ENCODE measurements around the gene HEXIM2. TPM values are rescaled to one million over a fixed set of nuclear protein-coding genes. Genes with fewer than 3 reads are reported as not detected.

The HEXIM2 gene
- total and polyA plus RNA-seq, 2 of the 13 experiments (the other 11 are each of a cell fraction or from before 2014, with no cell fraction given): 27.1 to 32.4 TPM

GRCh38 chr17:45149037-45149668 lies 12.5 kb upstream of the HEXIM2 start (continued):
- TF ChIP-seq ZBTB34 (CRISPR knock-in tag; IDR thresholded peaks at IDR 0.05) (peak; percentile 14; the same call in 1 of the 2 replicates), ARNTL (CRISPR knock-in tag; IDR thresholded peaks at IDR 0.05) (no peak), ATF5 (CRISPR knock-in tag; IDR thresholded peaks at IDR 0.05; ENCODE audit: low read depth) (no peak), CSRNP2 (CRISPR knock-in tag; conservative IDR thresholded peaks at IDR 0.05; ENCODE audit: low read depth) (0 out of 2 replicates have a peak, but pooled peaks have one; percentile 53), MLLT10 (CRISPR knock-in tag; IDR thresholded peaks at IDR 0.05) (no peak), GATAD1 (CRISPR knock-in tag; IDR thresholded peaks at IDR 0.05) (0 out of 2 replicates have a peak, but pooled peaks have one; percentile 16), MAFK (conservative IDR thresholded peaks at IDR 0.05 in 1 of 2, IDR thresholded peaks at IDR 0.05 in 1 of 2; ENCODE audit: low read length in 2 of 2) (no peak), TCF7 (IDR thresholded peaks at IDR 0.05; ENCODE audit: low read depth) (no peak), ZNF501 (CRISPR knock-in tag; IDR thresholded peaks at IDR 0.05) (peak; percentile 87), HOXD1 (CRISPR knock-in tag; IDR thresholded peaks at IDR 0.05) (peak; percentile 92), RXRA (CRISPR knock-in tag; IDR thresholded peaks at IDR 0.05) (peak; percentile 80), ZNF569 (CRISPR knock-in tag; IDR thresholded peaks at IDR 0.05; ENCODE audit: borderline replicate concordance) (no peak), TBL1XR1 (IDR thresholded peaks at IDR 0.05; ENCODE audit: borderline replicate concordance, low read length, partially characterized antibody) (no peak), SRSF4 (IDR thresholded peaks at IDR 0.05; ENCODE audit: low read depth, low read length, poor library complexity, severe bottlenecking) (no peak), HOXA5 (CRISPR knock-in tag; IDR thresholded peaks at IDR 0.05) (peak; percentile 71; the same call in 1 of the 2 replicates), PHB2 (IDR thresholded peaks at IDR 0.05; ENCODE audit: partially characterized antibody) (no peak), FOXA3 (CRISPR knock-in tag; IDR thresholded peaks at IDR 0.05) (peak; percentile 33; the same call in 1 of the 2 replicates), NFIC (IDR thresholded peaks at IDR 0.05; ENCODE audit: low read length) (0 out of 2 replicates have a peak, but pooled peaks have one; percentile 8), PPARG (CRISPR knock-in tag; conservative IDR thresholded peaks at IDR 0.05) (peak; percentile 48; the same call in 1 of the 2 replicates), ZSCAN12 (CRISPR knock-in tag; IDR thresholded peaks at IDR 0.05) (no peak), ZNF720 (CRISPR knock-in tag; IDR thresholded peaks at IDR 0.05) (0 out of 2 replicates have a peak, but pooled peaks have one; percentile 72), HINFP (CRISPR knock-in tag; IDR thresholded peaks at IDR 0.05; ENCODE audit: low read depth) (no peak), JUNB (CRISPR knock-in tag; IDR thresholded peaks at IDR 0.05; ENCODE audit: borderline replicate concordance) (no peak), MAX (IDR thresholded peaks at IDR 0.05) (peak; percentile 12), KLF13 (CRISPR knock-in tag; IDR thresholded peaks at IDR 0.05) (no peak)
- TF ChIP-seq, protein P1, sequence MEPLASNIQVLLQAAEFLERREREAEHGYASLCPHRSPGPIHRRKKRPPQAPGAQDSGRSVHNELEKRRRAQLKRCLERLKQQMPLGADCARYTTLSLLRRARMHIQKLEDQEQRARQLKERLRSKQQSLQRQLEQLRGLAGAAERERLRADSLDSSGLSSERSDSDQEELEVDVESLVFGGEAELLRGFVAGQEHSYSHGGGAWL (CRISPR knock-in tag; IDR thresholded peaks at IDR 0.05): no peak; the same call in none of the 2 replicates
